ENCODE measurements around the gene ASCL4. TPM values are rescaled to one million over a fixed set of nuclear protein-coding genes. Genes with fewer than 3 reads are reported as not detected.

ASCL4 gene
- total and polyA plus RNA-seq, 2 of the 8 experiments (the other 6 are each of a cell fraction or from before 2014, with no cell fraction given), result not detected

- no peak overlapping the region for H2BK20ac ChIP-seq (ENCODE audit: low read length)
- TF ChIP-seq BRCA1 (IDR thresholded peaks at IDR 0.05; ENCODE audit: low read depth, low read length) (no peak), POU5F1 (IDR thresholded peaks at IDR 0.05; ENCODE audit: low read depth, low read length) (no peak), SP1 (IDR thresholded peaks at IDR 0.05; ENCODE audit: low read depth, low read length) (no peak), CEBPB (IDR thresholded peaks at IDR 0.05; ENCODE audit: low read depth, low read length) (no peak), HDAC6 (IDR thresholded peaks at IDR 0.05; ENCODE audit: low read depth, low read length) (no peak), ATF3 (IDR thresholded peaks at IDR 0.05; ENCODE audit: insufficient read depth, low read depth, low read length) (no peak), HDAC2 (IDR thresholded peaks at IDR 0.05; ENCODE audit: borderline replicate concordance in 1 of 2, low read depth in 2 of 2, low read length in 2 of 2) (no peak), RNF2 (IDR thresholded peaks at IDR 0.05; ENCODE audit: borderline replicate concordance, low read depth, low read length, missing control alignments, poor library complexity, severe bottlenecking) (no peak), TAF7 (optimal IDR thresholded peaks at IDR 0.05; ENCODE audit: borderline replicate concordance, low read depth, low read length) (no peak), CTBP2 (IDR thresholded peaks at IDR 0.05; ENCODE audit: borderline replicate concordance, insufficient read depth, insufficient read length, low read length) (no peak), JUND (IDR thresholded peaks at IDR 0.05; ENCODE audit: low read length) (no peak), E2F6 (IDR thresholded peaks at IDR 0.05) (no peak), NRF1 (IDR thresholded peaks at IDR 0.05; ENCODE audit: low read depth, low read length) (no peak)
Observed at GRCh38 chr12:107798580-107798979, 24.1 kb downstream of the ASCL4 start.

More at GRCh38 chr12:107798580-107798979, 24.1 kb downstream of the ASCL4 start:
- Histone ChIP-seq H4K20me1 (replicated peaks in 1 of 2; ENCODE audit: control insufficient read depth in 1 of 2, insufficient read depth in 2 of 2, low read length in 2 of 2) (no peaks in the 10 kb centered on the region), H2BK5ac (ENCODE audit: low read depth, low read length) (no peak overlapping the region), H3K18ac (ENCODE audit: extremely low read depth, low read length) (no peak overlapping the region), H3K14ac (ENCODE audit: insufficient read length) (no peak overlapping the region), H2BK12ac (ENCODE audit: low read depth, low read length) (no peak overlapping the region), H2AK5ac (ENCODE audit: low read depth, low read length) (no peak overlapping the region), H4K91ac (replicated peaks; ENCODE audit: insufficient read length, low read length) (no peak overlapping the region), H3K79me2 (ENCODE audit: control insufficient read depth in 1 of 2, insufficient read depth in 2 of 2, low read length in 2 of 2) (no peaks in the 10 kb centered on the region), H3K9ac (replicated peaks in 1 of 4; ENCODE audit: extremely low read depth in 1 of 4, low read depth in 3 of 4, low read length in 3 of 4) (no peak overlapping the region), H3K56ac (replicated peaks; ENCODE audit: insufficient read length, low read depth, low read length) (no peak overlapping the region), H4K8ac (ENCODE audit: extremely low read depth, insufficient read depth, low read length) (no peak overlapping the region), H3K4me3 (ENCODE audit: extremely low read depth in 1 of 4, insufficient read depth in 2 of 4, low read depth in 3 of 4, low read length in 4 of 4) (no peak overlapping the region), H3K23me2 (ENCODE audit: low read depth, low read length) (0 out of 2 replicates have a peak, but pooled peaks cover 2% of the 10 kb centered on the region), H3K27me3 (replicated peaks in 1 of 4; ENCODE audit: control insufficient read depth in 3 of 4, extremely low read depth in 1 of 4, insufficient read depth in 3 of 4, low read length in 3 of 4) (no peaks in the 10 kb centered on the region), H3K4ac (replicated peaks; ENCODE audit: insufficient read length, low read depth, low read length) (no peak overlapping the region), H2BK120ac (replicated peaks; ENCODE audit: low read depth, low read length) (no peak overlapping the region), H3K9me3 (ENCODE audit: insufficient read depth in 2 of 2, low read depth in 1 of 2, low read length in 1 of 2) (no peaks in the 10 kb centered on the region), H3K79me1 (ENCODE audit: low read depth, low read length) (no peaks in the 10 kb centered on the region), H3K4me1 (replicated peaks in 1 of 4; ENCODE audit: control insufficient read depth in 3 of 4, insufficient read depth in 4 of 4, low read length in 3 of 4) (no peaks in the 10 kb centered on the region; a peak in 1 of 7 replicates), H3K4me2 (ENCODE audit: insufficient read depth in 1 of 2, low read depth in 2 of 2, low read length in 2 of 2) (no peak overlapping the region), H3K27ac (ENCODE audit: low read depth, low read length) (no peak overlapping the region), H4K5ac (ENCODE audit: insufficient read length, low read depth, low read length) (no peak overlapping the region), H2BK15ac (ENCODE audit: low read length) (no peak overlapping the region), H3K36me3 (ENCODE audit: control insufficient read depth in 2 of 4, insufficient read depth in 4 of 4, low read length in 3 of 4) (no peaks in the 10 kb centered on the region), H2AFZ (ENCODE audit: low read length) (no peak overlapping the region), H3K23ac (ENCODE audit: insufficient read length) (no peak overlapping the region)
- ChIA-PET CTCF (ENCODE audit: partially characterized antibody) (no interaction called here), POLR2A (ENCODE audit: partially characterized antibody) (no interaction called here)
- FAIRE-seq (no peak), DNase-seq (ENCODE audit: low read depth in 1 of 2, low spot score in 2 of 2) (no peak)
- 79% methylated on average over 3 of the region's 3 CpGs; no CpG with 5 or more reads in 1 of the 2 experiments for WGBS, 2 experiments (ENCODE audit: extremely low coverage in 1 of 2, insufficient coverage in 1 of 2, insufficient read length in 1 of 2, insufficient replicate concordance in 2 of 2, low coverage in 1 of 2, low lambda C conversion rate in 2 of 2, missing lambda C conversion rate in 1 of 2)

All from H1 (cell line).